Heart right ventricle (tissue), 16 donors: ENCODE results near the gene SH3BP5L. TPM values are rescaled to one million over a fixed set of nuclear protein-coding genes. Genes with fewer than 3 reads are reported as not detected.

Experiments
- ATAC-seq, 8 donors: fragments of 200-7000 bp; cut with Tn5 transposase; one replicate each; pipeline ENCODE4 v1.9.1; 2020; ENCODE audit warnings: mild to moderate bottlenecking in 8 of 8, moderate library complexity in 8 of 8, moderate number of reproducible peaks in 1 of 8
- DNase-seq, 2 donors: peaks; one replicate each; pipeline ENCODE4 v3.0.0-alpha.2; 2020
- H3K27ac ChIP-seq, 10 donors: fragments of 200-600 bp; sonication (generic) in 2 of 10; one replicate each; pipeline versions ENCODE4 v1.5.0 to v1.8.0; 2020 to 2022; ENCODE audit warnings: mild to moderate bottlenecking in 3 of 10
- H3K27me3 ChIP-seq, 7 donors: fragments of 200-600 bp; one replicate each; pipeline ENCODE4 v1.8.0; 2021 to 2022; ENCODE audit warnings: mild to moderate bottlenecking in 2 of 7
- H3K36me3 ChIP-seq, 9 donors: fragments of 200-600 bp; sonication (generic) in 1 of 9; one replicate each; pipeline versions ENCODE4 v1.5.0 to v1.8.0; 2020 to 2022; ENCODE audit warnings: mild to moderate bottlenecking in 2 of 9
- H3K4me1 ChIP-seq, 9 donors: fragments of 200-600 bp; sonication (generic) in 1 of 9; one replicate each; pipeline versions ENCODE4 v1.5.0 to v1.8.0; 2020 to 2022; ENCODE audit warnings: mild to moderate bottlenecking in 4 of 9
- H3K4me3 ChIP-seq, 10 donors: fragments of 200-600 bp; sonication (generic) in 2 of 10; one replicate each; pipeline versions ENCODE4 v1.5.0 to v1.8.0; 2020 to 2022; ENCODE audit warnings: mild to moderate bottlenecking in 7 of 10, moderate library complexity in 2 of 10
- H3K9me3 ChIP-seq, 11 donors: fragments of 200-600 bp in 10 of 11; sonication (generic) in 2 of 11; one replicate each; pipeline versions ENCODE4 v1.5.0 to v1.8.0; 2013 to 2022; ENCODE audit warnings: mild to moderate bottlenecking in 2 of 11, control low read depth in 1 of 11, moderate library complexity in 1 of 11
- CTCF ChIP-seq, 9 donors: fragments of 200-600 bp; sonication (generic) in 2 of 9; IDR thresholded peaks; one replicate each; pipeline versions ENCODE4 v1.5.0 to v1.8.0; 2021 to 2022; ENCODE audit warnings: antibody characterized with exemption in 9 of 9, mild to moderate bottlenecking in 5 of 9, moderate library complexity in 1 of 9
- WGBS, 2 donors: extraction: QIAGEN DNeasy Blood & Tissue Kit; methylation state at CpG; one replicate each; pipeline ENCODE4 v1.1.7; 2013; ENCODE audit warnings: inconsistent platforms in 1 of 2; 5-methylcytosine and 5-hydroxymethylcytosine counted together
- intact Hi-C, 10 donors: fragments of 100-400 bp; cut with DNase I; formaldehyde crosslinking; loops; one replicate each; pipeline versions ENCODE4 v1.11.1 to v1.14.2; 2022
- polyA plus RNA-seq, 2 donors: library from polyadenylated mRNA; stranded (reverse); fragments of 200-250 nt; gene quantifications; one replicate each; pipeline ENCODE4 v1.2.3, GENCODE V29; 2013
- total RNA-seq, 10 donors: library from RNA; stranded (reverse); fragmentation: NEBNext Ultra II Directional in 3 of 10; extraction: Animal tissue kit (Norgen Biotek cat#: 25700) in 3 of 10; gene quantifications; one replicate each; pipeline versions ENCODE4 v1.2.1 to v1.2.4, GENCODE V29; 2021 to 2023
- donor health status: Arrhythmogenic right ventricular cardiomyopathy.
- donor health status: ischemic (EF 13 %, LVEDD 7.1; RV severe dilation, severe dysfunction).
- donor health status: healthy with polysubstance abuse.
- donor health status: DM: no; HTN: yes; CAD: no.
- donor health status: DM: no; HTN: no; CAD: no.
- donor health status: ischemic (EF 25% LVEDD 6.9; RV normal size, moderate dysfunction).
- donor health status: ischemic (EF 25% LVEDD 5.7; RV mildly dilated, moderate dysfunction).
- donor health status: healthy.
- donor health status: DM: yes; HTN: yes; CAD: no.
- donor health status: Ischemic cardiomyopathy.
- donor health status: ischemic (EF 35%, LVEDD 5.7; RV mildly dilated, moderate dysfunction).
- donor health status: nonischemic (EF 11% LVEDD 7.7; RV severe dilation, severe dysfunction).
- donor health status: DM: yes; HTN: yes; CAD: no.
- donor health status: PGD.
- donor health status: ischemic (EF 29% LVEDD 5.4; RV normal size, mild dysfunction).
- donor health status: nonischemic (EF 23%, LVEDD 6.1; RV moderate dilation, normal function).

Gene SH3BP5L
- total and polyA plus RNA-seq, 12 donors: 14.9 to 30.5 (median 19.0) TPM

DNA sequence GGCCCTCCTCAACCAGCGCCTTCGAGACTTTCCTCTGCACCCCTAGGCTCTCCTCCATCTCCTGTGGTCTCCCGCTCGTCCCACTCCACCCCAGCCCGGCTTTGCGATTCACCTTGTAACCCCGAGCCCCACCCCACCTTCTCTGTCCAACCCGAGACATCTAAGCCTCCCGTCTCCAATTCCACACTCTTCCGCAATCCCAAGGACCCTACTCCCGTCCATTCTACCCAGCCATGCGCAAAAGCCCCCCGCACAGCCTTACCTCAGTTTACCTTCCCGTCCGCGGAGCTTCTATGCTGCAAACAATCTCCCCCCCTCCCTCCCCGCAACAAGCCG lies 174 bp downstream of the SH3BP5L start:
- no peaks in the 10 kb centered on the region for H3K27me3 ChIP-seq
- H3K9me3 ChIP-seq: no peaks in the 10 kb centered on the region
- DNase-seq (no peak), ATAC-seq (peak in 4 of 8 donors; percentile 2 to 33 (median 6))
- intact Hi-C loops: no loop called here
- peaks cover 0 to 40% (median under 1%) of the 10 kb centered on the region in 9 donors for H3K36me3 ChIP-seq
- H3K4me1 ChIP-seq: peaks cover 26 to 71% (median 57%) of the 10 kb centered on the region in 9 donors
- 1% methylated on average over 18 of the region's 18 CpGs for WGBS, 2 donors
- peak overlapping the region; percentile 32 to 83 (median 62) for H3K4me3 ChIP-seq
- peak overlapping the region; percentile 90 to 98 (median 93) for H3K27ac ChIP-seq
- TF ChIP-seq CTCF (IDR thresholded peaks at IDR 0.05): no peak

DNA sequence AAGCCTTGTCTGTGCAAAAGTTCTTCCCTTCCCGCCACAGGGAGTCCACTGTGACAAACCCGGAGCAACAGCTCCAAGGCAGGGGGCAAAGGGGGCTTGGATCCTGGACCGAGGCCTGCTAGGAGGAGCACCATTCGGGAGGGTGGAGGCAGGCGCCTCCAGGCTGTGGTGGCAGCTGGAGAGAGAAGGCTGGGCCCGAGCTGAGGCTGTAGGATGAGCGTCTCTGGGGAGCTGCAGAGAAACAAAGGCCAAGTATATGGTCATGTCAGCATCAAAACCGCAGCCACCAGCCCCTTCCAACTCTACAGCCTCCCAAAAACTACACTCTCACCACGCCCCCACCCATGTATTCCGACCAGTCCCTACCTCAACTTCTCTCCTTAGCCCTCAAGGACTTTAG lies 579 bp downstream of the SH3BP5L start:
- Histone ChIP-seq H3K27me3 (no peaks in the 10 kb centered on the region), H3K4me3 (peak overlapping the region; percentile 32 to 83 (median 62)), H3K9me3 (no peaks in the 10 kb centered on the region), H3K27ac (peak overlapping the region; percentile 90 to 98 (median 93)), H3K36me3 (peaks cover 0 to 44% (median 4%) of the 10 kb centered on the region in 9 donors), H3K4me1 (peaks cover 26 to 75% (median 59%) of the 10 kb centered on the region in 9 donors)
- intact Hi-C loops: no loop called here
- no peak for DNase-seq
- WGBS, 2 donors: 30 to 31% methylated on average over 10 of the region's 10 CpGs
- no peak for TF ChIP-seq CTCF (IDR thresholded peaks at IDR 0.05)
- ATAC-seq: no peak

DNA sequence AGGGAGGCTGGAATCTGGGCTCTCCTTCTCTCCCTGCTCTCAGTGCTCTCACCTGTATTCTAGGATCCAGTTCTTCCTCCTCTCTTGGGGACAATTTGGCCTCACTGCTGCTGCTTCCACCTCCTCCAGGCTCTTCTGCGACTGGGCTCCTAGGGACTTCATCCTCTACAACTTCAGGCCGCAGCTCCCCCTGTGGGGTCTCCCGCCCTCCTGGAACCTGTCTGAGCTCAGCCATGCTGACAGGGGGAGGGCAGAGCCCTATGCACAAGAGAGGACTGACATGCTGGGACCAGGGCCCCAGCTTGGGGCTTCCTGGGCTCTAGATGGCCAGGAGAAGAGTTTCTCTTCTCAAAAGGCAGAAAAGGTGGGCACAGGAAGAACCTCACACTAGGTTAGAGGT lies 1.0 kb downstream of the SH3BP5L start:
- no peak for ATAC-seq
- no peak for TF ChIP-seq CTCF (IDR thresholded peaks at IDR 0.05)
- H3K4me3 ChIP-seq: peak overlapping the region; percentile 32 to 83 (median 62)
- H3K36me3 ChIP-seq: peaks cover 0 to 49% (median 5%) of the 10 kb centered on the region in 9 donors
- peak overlapping the region in 7 of 10 donors; percentile 90 to 98 (median 93) for H3K27ac ChIP-seq
- intact Hi-C loops: no loop called here
- H3K9me3 ChIP-seq: no peaks in the 10 kb centered on the region
- 92 to 94% methylated on average over 3 of the region's 3 CpGs for WGBS, 2 donors
- no peak for DNase-seq
- no peaks in the 10 kb centered on the region for H3K27me3 ChIP-seq
- H3K4me1 ChIP-seq: peaks cover 26 to 78% (median 59%) of the 10 kb centered on the region in 9 donors

DNA sequence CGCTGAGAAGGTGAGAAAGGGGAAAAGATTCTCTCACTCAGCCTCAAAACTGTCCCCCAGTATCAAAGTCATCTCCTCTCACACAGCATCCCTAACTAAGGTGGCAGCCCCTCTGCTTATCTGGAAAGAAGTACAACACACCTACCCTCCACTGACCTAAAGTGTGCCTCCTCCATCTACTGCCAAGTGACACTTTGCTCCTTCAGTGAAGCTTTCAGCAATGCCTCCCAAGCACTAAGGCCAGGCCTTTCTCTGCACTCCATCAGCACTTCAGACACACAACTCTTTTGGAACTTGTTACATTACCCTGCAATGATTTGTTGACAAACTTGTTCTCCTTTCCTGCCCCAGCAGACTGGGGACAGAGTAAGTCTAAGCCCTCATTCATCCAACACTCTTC lies 1.4 kb downstream of the SH3BP5L start:
- Histone ChIP-seq H3K9me3 (no peaks in the 10 kb centered on the region), H3K36me3 (peaks cover 0 to 49% (median 5%) of the 10 kb centered on the region in 9 donors), H3K4me3 (peak overlapping the region in 8 of 10 donors; percentile 58 to 83 (median 64)), H3K4me1 (peaks cover 26 to 82% (median 61%) of the 10 kb centered on the region in 9 donors), H3K27ac (peak overlapping the region in 2 of 10 donors; percentile 91 to 94), H3K27me3 (no peaks in the 10 kb centered on the region)
- 100% methylated on average over 1 of the region's 1 CpG for WGBS, 2 donors
- no peak for TF ChIP-seq CTCF (IDR thresholded peaks at IDR 0.05)
- intact Hi-C loops: no loop called here
- DNase-seq (no peak), ATAC-seq (no peak)
